Measurements from ENCODE around the gene MALAT1. TPM values are rescaled to one million over a fixed set of nuclear protein-coding genes. Genes with fewer than 3 reads are reported as not detected.

The MALAT1 gene
- total and polyA plus RNA-seq, 2 of the 13 experiments (the other 11 are each of a cell fraction or from before 2014, with no cell fraction given), result 143 to 1,237 TPM

- peak; percentile 46; the same call in 1 of the 2 replicates for TF ChIP-seq ZHX1 (CRISPR knock-in tag; IDR thresholded peaks at IDR 0.05; ENCODE audit: low read depth)
- TF ChIP-seq KDM5B (CRISPR knock-in tag; IDR thresholded peaks at IDR 0.05; ENCODE audit: borderline replicate concordance), result peak; percentile 69; the same call in 1 of the 2 replicates
- TF ChIP-seq ARHGAP35 (CRISPR knock-in tag; IDR thresholded peaks at IDR 0.05; ENCODE audit: borderline replicate concordance), result no peak
- no peak for TF ChIP-seq ATF1 (CRISPR knock-in tag; IDR thresholded peaks at IDR 0.05)
- TF ChIP-seq ZNF343 (CRISPR knock-in tag; IDR thresholded peaks at IDR 0.05), result no peak; the same call in 1 of the 2 replicates
- TF ChIP-seq HNF1B (CRISPR knock-in tag; IDR thresholded peaks at IDR 0.05), result 0 out of 2 replicates have a peak, but pooled peaks have one; percentile 40
- TF ChIP-seq ZNF329 (CRISPR knock-in tag; IDR thresholded peaks at IDR 0.05; ENCODE audit: low read depth), result no peak
- TF ChIP-seq YEATS2 (CRISPR knock-in tag; IDR thresholded peaks at IDR 0.05; ENCODE audit: borderline replicate concordance), result peak; percentile 24; the same call in 1 of the 2 replicates
- no peak for TF ChIP-seq ZBTB25 (CRISPR knock-in tag; IDR thresholded peaks at IDR 0.05)
- TF ChIP-seq ZKSCAN1 (IDR thresholded peaks at IDR 0.05; ENCODE audit: low read length), result no peak
- TF ChIP-seq ZNF414 (CRISPR knock-in tag; IDR thresholded peaks at IDR 0.05), result peak; percentile 38; the same call in 1 of the 2 replicates
- TF ChIP-seq AGO1 (IDR thresholded peaks at IDR 0.05; ENCODE audit: low read depth, low read length, poor library complexity, severe bottlenecking), result no peak
- no peak for TF ChIP-seq CHD2 (IDR thresholded peaks at IDR 0.05; ENCODE audit: low read depth, low read length)
- peak; percentile 64; the same call in 1 of the 2 replicates for TF ChIP-seq IRF2 (CRISPR knock-in tag; IDR thresholded peaks at IDR 0.05)
- TF ChIP-seq MEIS2 (CRISPR knock-in tag; IDR thresholded peaks at IDR 0.05), result no peak
- TF ChIP-seq ZNF232 (CRISPR knock-in tag; IDR thresholded peaks at IDR 0.05; ENCODE audit: borderline replicate concordance), result no peak
- TF ChIP-seq GTF2F1 (IDR thresholded peaks at IDR 0.05; ENCODE audit: low read length), result no peak
- TF ChIP-seq ZFP36L2 (CRISPR knock-in tag; IDR thresholded peaks at IDR 0.05), result no peak
- TF ChIP-seq ZNF17 (CRISPR knock-in tag; IDR thresholded peaks at IDR 0.05), result no peak
- TF ChIP-seq DRAP1 (CRISPR knock-in tag; IDR thresholded peaks at IDR 0.05), result peak; percentile 36; the same call in 1 of the 2 replicates
- TF ChIP-seq CREB1 (IDR thresholded peaks at IDR 0.05), result peak; percentile 68; the same call in 1 of the 2 replicates
- TF ChIP-seq CREB1 (CRISPR knock-in tag; IDR thresholded peaks at IDR 0.05), result 0 out of 2 replicates have a peak, but pooled peaks have one; percentile 53
- TF ChIP-seq ZMYM2 (CRISPR knock-in tag; IDR thresholded peaks at IDR 0.05), result no peak
- no peak for TF ChIP-seq LCORL (IDR thresholded peaks at IDR 0.05)
- TF ChIP-seq LCORL (CRISPR knock-in tag; IDR thresholded peaks at IDR 0.05), result peak; percentile 88
These were observed 11.2 kb upstream of the MALAT1 start (continued) for GRCh38 chr11:65487467-65488272.

Data from HepG2 (cell line).